GM23338 (cell line): Measurements from ENCODE around the gene CGB1.
"Not testable (repeated sequence)": the region's sequence is repeated elsewhere in the genome, so short reads cannot be mapped to it uniquely, and the experiment has no call there.

Experiments used
- POLR2AphosphoS5 ChIP-seq: IDR thresholded peaks from 2 replicates; pipeline ENCODE4 v1.6.1; 2016; ENCODE audit warnings: antibody characterized with exemption, low read depth
- TF ChIP-seq, protein P1 (sequence below), 2 experiments: fragments of 200-600 bp in 1 of 2; sonication (generic) in 1 of 2; conservative IDR thresholded peaks; 2 replicates each; pipeline versions ENCODE4 v1.5.1 to v1.6.1; 2016 to 2017; ENCODE audit warnings: antibody characterized with exemption in 2 of 2, low read depth in 2 of 2, mild to moderate bottlenecking in 2 of 2, moderate library complexity in 1 of 2

DNA sequence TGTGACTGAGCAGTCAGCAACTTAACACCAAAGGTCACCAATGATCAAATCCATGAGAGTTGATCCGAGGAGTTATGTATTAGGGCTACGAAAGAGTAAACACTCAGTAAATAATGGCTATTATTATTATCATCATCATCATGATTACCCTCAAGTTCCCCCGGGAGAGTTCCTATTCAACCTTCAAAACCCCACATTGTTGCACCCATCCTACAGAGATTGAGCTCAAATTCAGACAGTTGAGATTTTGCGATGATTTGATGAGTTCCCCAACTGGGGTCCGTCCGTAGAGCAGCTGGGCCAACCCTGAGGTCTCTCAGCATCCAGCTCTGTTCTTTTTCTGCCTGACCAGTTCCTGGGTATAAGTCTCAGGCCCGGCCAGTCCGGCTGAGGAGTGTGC, 1.4 kb upstream of the CGB1 start:
- TF ChIP-seq, protein P1, sequence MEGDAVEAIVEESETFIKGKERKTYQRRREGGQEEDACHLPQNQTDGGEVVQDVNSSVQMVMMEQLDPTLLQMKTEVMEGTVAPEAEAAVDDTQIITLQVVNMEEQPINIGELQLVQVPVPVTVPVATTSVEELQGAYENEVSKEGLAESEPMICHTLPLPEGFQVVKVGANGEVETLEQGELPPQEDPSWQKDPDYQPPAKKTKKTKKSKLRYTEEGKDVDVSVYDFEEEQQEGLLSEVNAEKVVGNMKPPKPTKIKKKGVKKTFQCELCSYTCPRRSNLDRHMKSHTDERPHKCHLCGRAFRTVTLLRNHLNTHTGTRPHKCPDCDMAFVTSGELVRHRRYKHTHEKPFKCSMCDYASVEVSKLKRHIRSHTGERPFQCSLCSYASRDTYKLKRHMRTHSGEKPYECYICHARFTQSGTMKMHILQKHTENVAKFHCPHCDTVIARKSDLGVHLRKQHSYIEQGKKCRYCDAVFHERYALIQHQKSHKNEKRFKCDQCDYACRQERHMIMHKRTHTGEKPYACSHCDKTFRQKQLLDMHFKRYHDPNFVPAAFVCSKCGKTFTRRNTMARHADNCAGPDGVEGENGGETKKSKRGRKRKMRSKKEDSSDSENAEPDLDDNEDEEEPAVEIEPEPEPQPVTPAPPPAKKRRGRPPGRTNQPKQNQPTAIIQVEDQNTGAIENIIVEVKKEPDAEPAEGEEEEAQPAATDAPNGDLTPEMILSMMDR (conservative IDR thresholded peaks at IDR 0.05; ENCODE audit: low read depth in 2 of 2) = not testable (repeated sequence)
- TF ChIP-seq POLR2AphosphoS5 = not testable (repeated sequence)
